Adrenal gland (tissue), 12 donors: ENCODE results near the gene PKP1. TPM values are rescaled to one million over a fixed set of nuclear protein-coding genes. Genes with fewer than 3 reads are reported as not detected.

Source experiments
- DNase-seq, 7 donors: peaks; one replicate each; pipeline ENCODE4 v3.0.0-alpha.2; 2019 to 2020
- H3K27ac ChIP-seq, 5 donors: fragments of 200-600 bp; sonication (generic) in 4 of 5; 1 replicate in 3 of 5; 2 replicates in 2 of 5; pipeline versions ENCODE4 v1.5.1 to v1.8.0; 2016 to 2020; ENCODE audit warnings: mild to moderate bottlenecking in 1 of 5
- H3K27me3 ChIP-seq: fragments of 200-600 bp; 2 replicates; pipeline ENCODE4 v1.8.0; 2021
- H3K36me3 ChIP-seq, 2 donors: fragments of 200-600 bp; replicated peaks in 1 of 2; 1 replicate in 1 of 2; 2 replicates in 1 of 2; pipeline versions ENCODE4 v1.5.1 to v1.8.0; 2018 to 2022
- H3K4me1 ChIP-seq, 2 donors: fragments of 200-600 bp; replicated peaks in 1 of 2; 1 replicate in 1 of 2; 2 replicates in 1 of 2; pipeline versions ENCODE4 v1.5.1 to v1.8.0; 2018 to 2021
- H3K4me3 ChIP-seq, 4 donors: fragments of 200-600 bp; sonication (generic) in 3 of 4; one replicate each; pipeline ENCODE4 v1.5.1; 2016 to 2018
- H3K9me3 ChIP-seq, 3 donors: fragments of 200-600 bp; sonication (generic) in 1 of 3; replicated peaks in 1 of 3; 1 replicate in 2 of 3; 2 replicates in 1 of 3; pipeline versions ENCODE4 v1.5.1 to v1.8.0; 2016 to 2021
- CTCF ChIP-seq, 6 experiments: fragments of 450-650 bp in 4 of 6; fragments of 200-600 bp in 2 of 6; sonication (generic) in 1 of 6; IDR thresholded peaks; 1 replicate in 5 of 6; 2 replicates in 1 of 6; pipeline versions ENCODE4 v1.5.1 to v1.8.0; 2016 to 2021; ENCODE audit warnings: antibody characterized with exemption in 6 of 6, mild to moderate bottlenecking in 2 of 6, moderate library complexity in 1 of 6
- POLR2A ChIP-seq, 2 donors: fragments of 450-650 bp; IDR thresholded peaks; one replicate each; pipeline ENCODE4 v1.6.1; 2017; ENCODE audit warnings: antibody characterized with exemption in 2 of 2, mild to moderate bottlenecking in 2 of 2, moderate library complexity in 1 of 2
- WGBS, 4 donors: extraction: QIAGEN DNeasy Blood & Tissue Kit in 2 of 4; methylation state at CpG; one replicate each; pipeline versions ENCODE4 v1.1.5 to v1.1.7; 2013 to 2017; 5-methylcytosine and 5-hydroxymethylcytosine counted together
- intact Hi-C, 2 donors: fragments of 100-400 bp; cut with DNase I; formaldehyde crosslinking; loops; one replicate each; pipeline versions ENCODE4 v1.14.1 to v1.15.0; 2022 to 2023
- polyA plus RNA-seq, 3 donors: library from polyadenylated mRNA; stranded (reverse); fragments of 200-250 nt in 2 of 3; fragments of 350-450 nt in 1 of 3; fragmentation: Illumina TruSeq in 1 of 3; extraction: RNeasy Lipid Tissue Mini Kit (QIAGEN cat#74804) in 1 of 3; gene quantifications; one replicate each; pipeline ENCODE4 v1.2.3, GENCODE V29; 2013 to 2014
- total RNA-seq, 9 donors: library from RNA; depleted of rRNA in 4 of 9; stranded (reverse); fragments of >200 nt in 4 of 9; fragments of 120-200 nt in 1 of 9; fragmentation: NEBNext Ultra II Directional in 1 of 9; extraction: Animal tissue kit (Norgen Biotek cat#: 25700) in 1 of 9; gene quantifications; one replicate each; pipeline versions ENCODE4 v1.1.0 to v1.2.4, GENCODE V29; 2013 to 2023
- donor health status: healthy with polysubstance abuse.
- donor health status: Bipolar disorder and iron deficiency.
- donor health status: DM: yes; HTN: yes; CAD: no.
- donor health status: DM: no; HTN: no; CAD: no.
- donor health status: DM: no; HTN: no; CAD: no.
- donor health status: DM: yes; HTN: yes; CAD: no.

Gene PKP1
- total and polyA plus RNA-seq, 12 donors, result 0.06 to 0.98 (median 0.24) TPM; not detected in 2

- no peak for TF ChIP-seq POLR2A (IDR thresholded peaks at IDR 0.05)
- TF ChIP-seq CTCF (IDR thresholded peaks at IDR 0.05), result no peak
- no peaks in the 10 kb centered on the region for H3K4me1 ChIP-seq
- intact Hi-C loops, result no loop called here
- H3K36me3 ChIP-seq, result no peaks in the 10 kb centered on the region
- H3K27me3 ChIP-seq, result peaks cover 13% of the 10 kb centered on the region
- no peaks in the 10 kb centered on the region for H3K9me3 ChIP-seq
- peak; percentile 59 to 90 (median 77) for DNase-seq
- no peak overlapping the region for H3K4me3 ChIP-seq
- peak overlapping the region in 1 of 5 donors; percentile 66 for H3K27ac ChIP-seq
- WGBS, 4 donors, result 0 to 7% (median 4%) methylated on average over 2 to 9 of the region's 9 CpGs
Observed at GRCh38 chr1:201309416-201309815, 26.1 kb downstream of the PKP1 start.

- Histone ChIP-seq H3K4me3 (no peak overlapping the region), H3K27me3 (peaks cover 13% of the 10 kb centered on the region), H3K4me1 (no peaks in the 10 kb centered on the region), H3K9me3 (no peaks in the 10 kb centered on the region), H3K27ac (no peak overlapping the region), H3K36me3 (no peaks in the 10 kb centered on the region)
- TF ChIP-seq CTCF (IDR thresholded peaks at IDR 0.05) (no peak), POLR2A (IDR thresholded peaks at IDR 0.05) (no peak)
- intact Hi-C loops, result no loop called here
- WGBS, 4 donors, result 56 to 63% (median 58%) methylated on average over 4 to 7 of the region's 7 CpGs
- DNase-seq, result no peak
Observed at GRCh38 chr1:201310251-201310985, 27.1 kb downstream of the PKP1 start.

GRCh38 chr1:201310986-201311355 lies 27.7 kb downstream of the PKP1 start:
- no peak overlapping the region for H3K4me3 ChIP-seq
- H3K27ac ChIP-seq, result no peak overlapping the region
- 68 to 84% (median 74%) methylated on average over 4 of the region's 4 CpGs for WGBS, 4 donors
- intact Hi-C loops, result no loop called here
- H3K27me3 ChIP-seq, result peaks cover 13% of the 10 kb centered on the region
- peak in 1 of 7 donors; percentile 20 for DNase-seq
- no peaks in the 10 kb centered on the region for H3K36me3 ChIP-seq
- TF ChIP-seq CTCF (IDR thresholded peaks at IDR 0.05), result no peak
- no peak for TF ChIP-seq POLR2A (IDR thresholded peaks at IDR 0.05)
- no peaks in the 10 kb centered on the region for H3K9me3 ChIP-seq
- H3K4me1 ChIP-seq, result no peaks in the 10 kb centered on the region

- no peak overlapping the region for H3K27ac ChIP-seq
- intact Hi-C loops, result no loop called here
Observed at GRCh38 chr1:201311356-201312011, 28.2 kb downstream of the PKP1 start.

More at GRCh38 chr1:201311356-201312011, 28.2 kb downstream of the PKP1 start:
- no peaks in the 10 kb centered on the region for H3K9me3 ChIP-seq
- no peaks in the 10 kb centered on the region for H3K4me1 ChIP-seq
- no peak for DNase-seq
- 56 to 76% (median 68%) methylated on average over 6 to 8 of the region's 8 CpGs for WGBS, 4 donors
- H3K4me3 ChIP-seq, result no peak overlapping the region
- peaks cover 13% of the 10 kb centered on the region for H3K27me3 ChIP-seq
- TF ChIP-seq CTCF (IDR thresholded peaks at IDR 0.05), result no peak
- no peak for TF ChIP-seq POLR2A (IDR thresholded peaks at IDR 0.05)
- H3K36me3 ChIP-seq, result no peaks in the 10 kb centered on the region
